ENCODE measurements around the gene CMTM3.
A peak's percentile ranks its signal among the peaks of the same experiment; 100 is the strongest.
"Not testable (repeated sequence)": the region's sequence is repeated elsewhere in the genome, so short reads cannot be mapped to it uniquely, and the experiment has no call there.

The CMTM3 gene

GRCh38 chr16:66604376-66605176, at the start of gene CMTM3:
TSS of gene CMTM3 (plus strand) at chr16:66604704. CDS start at chr16:66604806, 102 bp downstream.
- H3K27me3 ChIP-seq (ENCODE audit: low read depth, low read length) = no peaks in the 10 kb centered on the region
- H3K4me3 ChIP-seq (ENCODE audit: low read depth in 1 of 2, low read length in 2 of 2) = peak within 1 kb of the TSS; percentile 60 to 75
- peaks cover 0 to 23% of the 10 kb centered on the region in 2 donors for H3K4me1 ChIP-seq (ENCODE audit: control insufficient read depth in 1 of 2, insufficient read depth in 2 of 2, low read length in 2 of 2)
- no peaks in the 10 kb centered on the region for H3K9me3 ChIP-seq (ENCODE audit: control insufficient read depth in 1 of 2, low read length in 2 of 2)
- H3K36me3 ChIP-seq (ENCODE audit: control insufficient read depth in 1 of 2, insufficient read depth in 2 of 2, low read length in 2 of 2) = peaks cover 1 to 3% of the 10 kb centered on the region in 2 donors
- H3K27ac ChIP-seq (ENCODE audit: low read length) = peak within 1 kb of the TSS; percentile 23

GRCh38 chr16:66560107-66560506, 44.4 kb upstream of the CMTM3 start:
- Histone ChIP-seq H3K4me3 (ENCODE audit: low read depth in 1 of 2, low read length in 2 of 2) (no peak overlapping the region), H3K27me3 (ENCODE audit: low read depth, low read length) (no peaks in the 10 kb centered on the region), H3K4me1 (ENCODE audit: control insufficient read depth in 1 of 2, insufficient read depth in 2 of 2, low read length in 2 of 2) (no peaks in the 10 kb centered on the region), H3K36me3 (ENCODE audit: control insufficient read depth in 1 of 2, insufficient read depth in 2 of 2, low read length in 2 of 2) (peaks cover 12 to 19% of the 10 kb centered on the region in 2 donors), H3K27ac (ENCODE audit: low read length) (no peak overlapping the region), H3K9me3 (ENCODE audit: control insufficient read depth in 1 of 2, low read length in 2 of 2) (no peaks in the 10 kb centered on the region)

- Histone ChIP-seq H3K36me3 (ENCODE audit: control insufficient read depth in 1 of 2, insufficient read depth in 2 of 2, low read length in 2 of 2) (peaks cover 19 to 29% of the 10 kb centered on the region in 2 donors), H3K4me3 (ENCODE audit: low read depth in 1 of 2, low read length in 2 of 2) (no peak overlapping the region), H3K27ac (ENCODE audit: low read length) (no peak overlapping the region), H3K4me1 (ENCODE audit: control insufficient read depth in 1 of 2, insufficient read depth in 2 of 2, low read length in 2 of 2) (no peaks in the 10 kb centered on the region), H3K9me3 (ENCODE audit: control insufficient read depth in 1 of 2, low read length in 2 of 2) (no peaks in the 10 kb centered on the region), H3K27me3 (ENCODE audit: low read depth, low read length) (no peaks in the 10 kb centered on the region)
These were observed 43.0 kb upstream of the CMTM3 start for GRCh38 chr16:66561381-66562080.

- Histone ChIP-seq H3K27ac (ENCODE audit: low read length) (no peak overlapping the region), H3K4me1 (ENCODE audit: control insufficient read depth in 1 of 2, insufficient read depth in 2 of 2, low read length in 2 of 2) (no peaks in the 10 kb centered on the region), H3K27me3 (ENCODE audit: low read depth, low read length) (no peaks in the 10 kb centered on the region)
These were observed 42.1 kb upstream of the CMTM3 start for GRCh38 chr16:66562409-66562808.

GRCh38 chr16:66562986-66563385, 41.5 kb upstream of the CMTM3 start:
- Histone ChIP-seq H3K36me3 (ENCODE audit: control insufficient read depth in 1 of 2, insufficient read depth in 2 of 2, low read length in 2 of 2) (peaks cover 19 to 32% of the 10 kb centered on the region in 2 donors), H3K9me3 (ENCODE audit: control insufficient read depth in 1 of 2, low read length in 2 of 2) (no peaks in the 10 kb centered on the region), H3K27ac (ENCODE audit: low read length) (no peak overlapping the region)

More at GRCh38 chr16:66562409-66562808, 42.1 kb upstream of the CMTM3 start:
- H3K9me3 ChIP-seq (ENCODE audit: control insufficient read depth in 1 of 2, low read length in 2 of 2) = no peaks in the 10 kb centered on the region
- H3K4me3 ChIP-seq (ENCODE audit: low read depth in 1 of 2, low read length in 2 of 2) = no peak overlapping the region
- peaks cover 19 to 32% of the 10 kb centered on the region in 2 donors for H3K36me3 ChIP-seq (ENCODE audit: control insufficient read depth in 1 of 2, insufficient read depth in 2 of 2, low read length in 2 of 2)

GRCh38 chr16:66563574-66564334, 40.8 kb upstream of the CMTM3 start:
- no peaks in the 10 kb centered on the region for H3K4me1 ChIP-seq (ENCODE audit: control insufficient read depth in 1 of 2, insufficient read depth in 2 of 2, low read length in 2 of 2)
- no peaks in the 10 kb centered on the region for H3K9me3 ChIP-seq (ENCODE audit: control insufficient read depth in 1 of 2, low read length in 2 of 2)
- no peak overlapping the region for H3K27ac ChIP-seq (ENCODE audit: low read length)
- no peak overlapping the region for H3K4me3 ChIP-seq (ENCODE audit: low read depth in 1 of 2, low read length in 2 of 2)
- peaks cover 14 to 28% of the 10 kb centered on the region in 2 donors for H3K36me3 ChIP-seq (ENCODE audit: control insufficient read depth in 1 of 2, insufficient read depth in 2 of 2, low read length in 2 of 2)
- no peaks in the 10 kb centered on the region for H3K27me3 ChIP-seq (ENCODE audit: low read depth, low read length)

More at GRCh38 chr16:66562986-66563385, 41.5 kb upstream of the CMTM3 start:
- Histone ChIP-seq H3K27me3 (ENCODE audit: low read depth, low read length) (no peaks in the 10 kb centered on the region), H3K4me3 (ENCODE audit: low read depth in 1 of 2, low read length in 2 of 2) (no peak overlapping the region), H3K4me1 (ENCODE audit: control insufficient read depth in 1 of 2, insufficient read depth in 2 of 2, low read length in 2 of 2) (no peaks in the 10 kb centered on the region)

GRCh38 chr16:66566051-66566901, 38.2 kb upstream of the CMTM3 start, which contains the start of gene CMTM1:
TSS of gene CMTM1 (plus strand) at chr16:66566439. CDS start at chr16:66566514, 75 bp downstream.
- Histone ChIP-seq H3K9me3 (ENCODE audit: control insufficient read depth in 1 of 2, low read length in 2 of 2) (no peaks in the 10 kb centered on the region), H3K27ac (ENCODE audit: low read length) (no peak within 1 kb of the TSS), H3K4me3 (ENCODE audit: low read depth in 1 of 2, low read length in 2 of 2) (no peak within 1 kb of the TSS), H3K36me3 (ENCODE audit: control insufficient read depth in 1 of 2, insufficient read depth in 2 of 2, low read length in 2 of 2) (peaks cover 14 to 19% of the 10 kb centered on the region in 2 donors), H3K4me1 (ENCODE audit: control insufficient read depth in 1 of 2, insufficient read depth in 2 of 2, low read length in 2 of 2) (peaks cover 0 to 7% of the 10 kb centered on the region in 2 donors), H3K27me3 (ENCODE audit: low read depth, low read length) (no peaks in the 10 kb centered on the region)

- not testable (repeated sequence) for H3K4me3 ChIP-seq (ENCODE audit: low read depth in 1 of 2, low read length in 2 of 2); H3K4me1 ChIP-seq (ENCODE audit: control insufficient read depth in 1 of 2, insufficient read depth in 2 of 2, low read length in 2 of 2); H3K27ac ChIP-seq (ENCODE audit: low read length); H3K27me3 ChIP-seq (ENCODE audit: low read depth, low read length); H3K9me3 ChIP-seq (ENCODE audit: control insufficient read depth in 1 of 2, low read length in 2 of 2)
- peaks cover 14 to 19% of the 10 kb centered on the region in 2 donors for H3K36me3 ChIP-seq (ENCODE audit: control insufficient read depth in 1 of 2, insufficient read depth in 2 of 2, low read length in 2 of 2)
These were observed 37.2 kb upstream of the CMTM3 start for GRCh38 chr16:66567270-66567669.

GRCh38 chr16:66568355-66568754, 36.1 kb upstream of the CMTM3 start:
- H3K4me1 ChIP-seq (ENCODE audit: control insufficient read depth in 1 of 2, insufficient read depth in 2 of 2, low read length in 2 of 2) = peaks cover 0 to 7% of the 10 kb centered on the region in 2 donors
- no peak overlapping the region for H3K27ac ChIP-seq (ENCODE audit: low read length)
- no peaks in the 10 kb centered on the region for H3K27me3 ChIP-seq (ENCODE audit: low read depth, low read length)
- H3K36me3 ChIP-seq (ENCODE audit: control insufficient read depth in 1 of 2, insufficient read depth in 2 of 2, low read length in 2 of 2) = peaks cover 11 to 19% of the 10 kb centered on the region in 2 donors
- H3K9me3 ChIP-seq (ENCODE audit: control insufficient read depth in 1 of 2, low read length in 2 of 2) = no peaks in the 10 kb centered on the region
- no peak overlapping the region for H3K4me3 ChIP-seq (ENCODE audit: low read depth in 1 of 2, low read length in 2 of 2)

GRCh38 chr16:66569131-66569530, 35.4 kb upstream of the CMTM3 start:
- Histone ChIP-seq H3K4me1 (ENCODE audit: control insufficient read depth in 1 of 2, insufficient read depth in 2 of 2, low read length in 2 of 2) (peaks cover 0 to 7% of the 10 kb centered on the region in 2 donors), H3K36me3 (ENCODE audit: control insufficient read depth in 1 of 2, insufficient read depth in 2 of 2, low read length in 2 of 2) (peaks cover 11 to 19% of the 10 kb centered on the region in 2 donors), H3K27me3 (ENCODE audit: low read depth, low read length) (no peaks in the 10 kb centered on the region), H3K9me3 (ENCODE audit: control insufficient read depth in 1 of 2, low read length in 2 of 2) (no peaks in the 10 kb centered on the region), H3K27ac (ENCODE audit: low read length) (no peak overlapping the region), H3K4me3 (ENCODE audit: low read depth in 1 of 2, low read length in 2 of 2) (no peak overlapping the region)

Measured in muscle layer of duodenum (tissue), 2 donors.